ENCODE results near the gene HEG1.

The HEG1 gene

DNA sequence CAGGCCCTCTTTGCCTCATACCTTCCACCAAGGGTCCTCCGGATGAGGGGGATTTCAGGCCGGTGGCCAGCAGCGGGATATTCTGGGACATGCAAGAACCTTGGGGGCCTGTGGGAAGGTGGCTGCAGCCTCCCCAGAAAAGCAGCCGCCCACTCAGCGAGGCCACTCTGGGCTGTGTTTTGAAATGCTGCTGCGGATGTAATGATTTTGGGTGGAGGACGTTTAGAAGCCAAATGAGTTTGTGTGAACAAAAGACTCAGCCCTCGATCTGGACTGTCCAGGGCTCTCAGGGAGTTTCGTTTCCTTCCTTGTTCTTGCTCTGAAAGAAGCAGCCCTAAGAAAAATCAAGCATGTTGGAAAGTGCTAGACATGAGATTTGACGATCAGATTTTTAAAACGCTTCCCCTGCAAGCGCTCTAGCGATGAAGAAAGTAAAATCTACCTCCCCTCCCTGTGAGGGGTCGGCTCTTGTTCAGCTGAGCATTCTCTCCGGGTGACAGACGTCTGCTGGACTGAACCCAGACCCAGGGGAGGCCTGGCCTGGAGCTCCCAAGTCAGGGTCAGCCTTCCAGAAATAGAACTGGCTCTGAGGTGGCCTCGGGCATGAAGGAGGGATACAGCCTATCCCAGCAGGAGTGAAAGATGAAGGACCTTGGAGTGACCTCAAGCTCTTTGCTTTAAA lies 12.9 kb downstream of the HEG1 start:
- DNase-seq: no peak

- DNase-seq: no peak
These were observed 16.4 kb downstream of the HEG1 start for GRCh38 chr3:125039131-125040100.

DNA sequence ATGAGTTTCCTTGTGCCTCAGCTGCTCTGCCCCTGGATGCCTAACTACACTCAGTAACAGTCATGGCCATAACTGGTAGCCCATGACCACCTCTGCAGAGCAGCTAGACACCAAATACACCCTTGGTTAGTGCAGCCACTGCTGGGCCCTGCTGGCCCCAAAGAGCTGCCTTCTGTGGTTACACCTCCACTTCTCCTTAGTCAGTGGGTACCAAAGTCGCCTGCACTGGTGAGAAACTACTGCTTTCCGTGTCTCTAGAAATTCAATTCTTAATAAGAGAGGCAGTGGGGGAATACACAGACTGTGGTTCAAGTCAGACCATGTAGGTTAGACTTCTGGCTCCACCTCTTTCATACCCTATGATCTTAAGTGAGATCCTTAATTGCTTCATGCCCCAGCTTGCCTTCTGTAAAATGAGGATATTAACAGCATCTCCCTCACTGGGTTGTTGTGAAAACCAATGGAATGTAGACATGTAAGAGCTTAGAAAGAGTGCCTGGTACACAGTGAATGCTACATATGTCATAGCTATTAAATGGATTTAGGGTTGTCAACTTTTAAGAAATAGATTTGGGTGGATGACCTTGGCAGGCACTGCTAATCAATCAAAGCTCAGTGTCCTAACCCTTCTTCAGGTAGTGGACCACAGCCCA lies 18.2 kb downstream of the HEG1 start:
- no peak for DNase-seq

GRCh38 chr3:125035217-125035616 lies 20.6 kb downstream of the HEG1 start:
- DNase-seq: no peak

DNA sequence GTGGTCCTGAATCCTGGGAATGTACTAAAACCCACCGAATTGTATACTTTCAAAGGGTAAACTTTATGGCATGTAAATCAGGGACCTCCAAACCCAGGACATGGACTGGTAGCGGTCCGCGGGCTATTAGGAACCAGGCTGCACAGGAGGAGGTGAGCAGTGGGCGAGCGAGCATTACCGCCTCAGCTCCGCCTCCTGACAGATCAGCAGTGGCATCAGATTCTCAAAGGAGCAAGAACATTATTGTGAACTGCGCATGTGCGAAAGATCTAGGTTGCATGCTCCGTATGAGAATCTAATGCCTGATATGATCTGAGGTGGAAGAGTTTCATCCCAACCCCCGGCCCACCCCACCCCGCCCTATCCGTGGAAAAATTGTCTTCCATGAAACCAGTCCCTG lies 22.2 kb downstream of the HEG1 start:
- DNase-seq: no peak

- no peak for DNase-seq
These were observed 22.7 kb downstream of the HEG1 start for GRCh38 chr3:125033135-125033534.

GRCh38 chr3:125032683-125033082 lies 23.1 kb downstream of the HEG1 start:
- no peak for DNase-seq

GRCh38 chr3:125032100-125032643 lies 23.6 kb downstream of the HEG1 start:
- no peak for DNase-seq

GRCh38 chr3:125031544-125031943 lies 24.3 kb downstream of the HEG1 start:
- no peak for DNase-seq

DNA sequence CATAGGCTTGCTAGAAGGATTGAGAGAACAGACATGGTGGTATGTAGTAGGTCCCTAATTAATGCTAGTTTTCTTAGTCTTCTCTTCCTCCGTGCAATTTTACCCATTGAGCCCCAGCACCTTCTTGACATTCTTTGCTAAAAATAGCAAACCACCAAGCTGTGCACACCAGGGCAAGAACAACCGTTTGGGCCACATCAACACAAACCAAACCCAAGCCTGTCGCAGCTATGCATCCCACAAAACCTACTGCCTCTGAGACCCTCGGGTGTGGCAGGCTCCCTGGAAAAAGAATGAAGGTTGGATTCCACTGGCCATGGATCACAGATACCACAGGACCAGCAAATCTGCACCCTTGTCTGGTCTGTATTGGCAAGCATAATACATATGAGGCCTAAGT lies 27.1 kb downstream of the HEG1 start:
- no peak for DNase-seq

- no peak for DNase-seq
These were observed 30.2 kb downstream of the HEG1 start for GRCh38 chr3:125025642-125026041.

DNA sequence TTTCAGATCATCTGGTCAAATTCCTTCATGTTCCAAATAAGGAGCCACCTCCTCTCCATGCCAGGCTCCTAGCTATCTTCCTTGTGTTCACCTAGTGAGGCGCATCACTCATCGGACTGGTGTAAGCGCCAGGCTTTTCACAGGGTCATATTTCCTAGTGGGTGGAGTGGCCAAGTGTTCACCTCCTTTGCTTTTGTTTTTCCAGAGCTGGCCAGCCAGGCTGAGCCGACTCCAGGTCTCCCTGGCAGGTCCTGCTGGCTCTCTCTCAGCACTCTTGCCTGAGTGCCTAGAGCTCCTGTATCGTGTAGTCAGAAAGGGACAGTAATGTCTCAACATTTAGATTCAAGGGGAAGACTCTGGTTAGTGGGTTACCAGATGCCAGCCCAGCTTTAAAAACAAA lies 31.0 kb downstream of the HEG1 start:
- DNase-seq: no peak

DNA sequence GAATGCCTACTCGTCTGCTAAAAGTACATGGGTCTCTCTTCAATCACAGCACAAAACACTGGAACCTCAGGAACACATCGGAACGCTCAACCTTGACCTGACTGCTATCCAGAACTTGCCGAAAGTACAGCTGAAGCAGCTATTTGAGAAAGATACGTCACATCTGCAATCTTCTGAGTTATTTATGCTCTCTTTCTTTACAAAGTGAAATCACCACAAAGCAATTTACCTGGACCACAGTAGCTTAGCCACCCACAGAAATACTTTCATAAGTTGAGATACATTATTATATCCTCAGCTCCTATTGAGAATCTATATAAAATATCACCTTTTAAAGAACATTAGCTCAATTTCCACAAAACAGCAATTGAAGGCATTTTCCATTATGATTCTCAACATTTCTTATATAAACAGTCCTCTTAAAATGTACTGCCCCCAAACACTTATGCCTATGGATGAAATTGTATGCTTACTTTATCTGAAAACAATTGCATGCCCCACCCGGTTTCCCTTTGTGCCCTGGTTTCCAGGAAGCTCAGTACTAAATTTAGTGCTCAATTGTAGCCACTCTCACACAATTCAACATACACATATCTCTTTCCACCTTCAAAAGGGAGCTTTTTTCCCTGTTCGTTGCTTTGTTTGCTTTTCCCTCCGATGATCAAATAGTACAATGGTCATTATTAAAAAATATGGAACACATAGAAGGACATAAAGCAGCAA lies 31.8 kb downstream of the HEG1 start:
- no peak for DNase-seq

DNA sequence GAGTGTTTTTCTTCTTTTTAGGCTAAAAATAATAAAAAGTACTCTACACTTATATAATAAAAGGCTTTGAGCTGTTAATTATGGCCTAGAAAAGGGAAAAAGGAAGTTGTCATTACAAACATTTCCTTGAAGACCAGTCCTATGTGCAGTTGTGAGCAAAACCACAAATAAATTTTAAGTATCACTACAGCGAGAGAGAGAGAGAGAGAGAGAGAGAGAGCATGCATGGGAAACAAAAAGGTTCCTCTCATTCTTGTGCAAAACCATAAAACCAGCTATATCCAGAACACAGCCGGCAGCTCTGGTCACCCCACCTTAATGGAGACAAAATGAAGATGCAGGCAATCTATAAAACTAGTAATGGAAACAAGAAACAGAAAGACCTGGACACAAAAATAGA lies 33.6 kb downstream of the HEG1 start:
- no peak for DNase-seq

- no peak for DNase-seq
These were observed 36.5 kb downstream of the HEG1 start for GRCh38 chr3:125019271-125019670.

DNA sequence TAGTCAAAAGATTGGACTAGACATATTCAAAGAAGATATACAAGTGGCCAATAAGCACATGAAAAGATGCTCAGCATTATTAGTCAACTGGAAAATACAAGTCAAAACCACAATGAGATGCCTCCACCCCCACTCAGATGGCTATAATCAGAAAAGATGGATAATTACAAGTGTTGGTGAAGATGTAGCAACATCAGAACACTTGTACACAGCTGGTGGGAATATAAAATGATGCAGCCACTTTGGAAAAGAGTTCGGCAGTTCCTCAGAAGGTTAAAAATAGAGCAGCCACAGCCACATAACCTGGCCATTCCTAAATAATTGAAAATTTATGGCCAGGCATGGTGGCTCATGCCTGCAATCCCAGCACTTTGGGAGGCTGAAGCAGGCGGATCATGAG lies 38.4 kb downstream of the HEG1 start:
- DNase-seq: no peak

- DNase-seq: no peak
These were observed 41.1 kb downstream of the HEG1 start for GRCh38 chr3:125014570-125015179.

GRCh38 chr3:125013095-125013494 lies 42.7 kb downstream of the HEG1 start:
- DNase-seq: no peak

DNA sequence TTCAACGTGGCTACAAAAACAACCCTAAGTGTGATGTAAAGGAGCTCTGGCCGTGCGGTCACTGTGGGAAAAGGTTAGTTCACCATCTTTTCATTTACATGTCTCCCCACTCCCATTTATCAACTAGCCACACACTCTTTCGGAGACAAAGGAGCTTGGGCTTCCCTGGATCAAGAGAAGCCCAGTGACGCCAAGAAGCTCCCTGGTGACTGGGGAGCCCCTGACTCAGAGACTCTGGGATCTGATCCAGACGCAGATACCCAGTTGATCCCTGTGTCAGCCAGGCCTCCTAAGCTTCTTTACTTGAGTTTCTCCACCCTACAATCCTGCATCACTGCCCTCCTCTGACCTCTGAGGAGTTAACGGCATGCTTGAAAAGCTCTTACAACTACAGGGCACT lies 43.9 kb downstream of the HEG1 start:
- no peak for DNase-seq

GRCh38 chr3:125010393-125010792 lies 45.4 kb downstream of the HEG1 start:
- no peak for DNase-seq

DNA sequence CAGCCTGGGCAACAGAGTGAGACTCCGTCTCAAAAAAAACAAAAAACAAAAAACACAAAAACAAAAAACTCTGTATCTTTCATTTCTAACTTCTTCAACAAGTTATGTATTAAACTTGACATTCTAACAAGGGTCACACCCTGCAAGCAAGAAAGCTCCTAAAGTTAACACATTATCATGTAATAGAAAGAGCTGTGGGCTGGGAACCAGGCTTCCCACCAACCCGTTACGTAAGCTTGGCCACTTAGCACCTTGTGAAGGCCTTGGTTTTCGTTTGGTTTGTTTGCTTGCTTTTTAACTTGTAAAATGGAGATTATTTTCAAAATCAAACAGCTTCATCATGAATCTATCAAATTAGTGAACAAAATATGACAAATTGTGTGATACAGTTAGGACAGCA lies 47.0 kb downstream of the HEG1 start:
- DNase-seq: no peak

DNA sequence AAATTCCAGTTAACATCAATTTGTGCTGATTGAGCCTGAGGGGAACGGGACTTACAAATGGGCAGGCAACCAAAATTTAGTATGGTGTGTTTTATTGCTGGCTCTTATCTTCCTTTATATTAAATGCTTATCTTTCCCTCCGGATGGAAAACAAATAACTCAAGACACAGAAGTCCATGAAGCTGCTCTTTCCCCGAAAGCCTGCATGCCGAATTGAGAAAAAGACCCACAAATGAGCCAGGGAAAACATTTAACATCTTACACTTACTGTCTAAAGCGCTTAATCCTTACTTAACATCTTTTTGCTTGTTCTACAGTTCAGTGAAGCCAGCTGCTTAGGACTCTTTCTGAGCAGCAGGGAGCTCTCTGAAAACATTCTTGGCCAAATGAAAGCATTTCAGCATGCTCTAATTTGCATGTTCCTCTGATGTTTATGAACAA lies 49.5 kb downstream of the HEG1 start:
- no peak for DNase-seq
